ENCODE data around the gene CDCA5.

CDCA5 gene

GRCh38 chr11:65083834-65084597, at the start of gene CDCA5, which contains the start of gene ZFPL1:
Gene CDCA5, minus strand, starts transcription at chr11:65084040. Its CDS starts 62 bp downstream, at chr11:65083978.
Gene ZFPL1, plus strand, starts transcription at chr11:65084222. Its CDS starts 477 bp downstream, at chr11:65084699.
- peak; percentile 95 to 97 for DNase-seq

GRCh38 chr11:65132988-65133700, 49.3 kb upstream of the CDCA5 start:
- DNase-seq = peak; percentile 79 to 82

GRCh38 chr11:65132238-65132987, 48.6 kb upstream of the CDCA5 start:
- DNase-seq = no peak

GRCh38 chr11:65131895-65132237, 48.0 kb upstream of the CDCA5 start:
- DNase-seq = no peak

GRCh38 chr11:65131417-65131776, 47.6 kb upstream of the CDCA5 start:
- DNase-seq = no peak

- no peak for DNase-seq
Observed at GRCh38 chr11:65130631-65131416, 47.0 kb upstream of the CDCA5 start.

- no peak for DNase-seq
Observed at GRCh38 chr11:65129649-65130441, 46.0 kb upstream of the CDCA5 start.

- no peak for DNase-seq
Observed at GRCh38 chr11:65128182-65129145, 44.6 kb upstream of the CDCA5 start.

GRCh38 chr11:65127473-65128181, 43.8 kb upstream of the CDCA5 start:
- DNase-seq = no peak

GRCh38 chr11:65126624-65127274, 42.9 kb upstream of the CDCA5 start:
- DNase-seq = no peak

- DNase-seq = no peak
Observed at GRCh38 chr11:65125197-65126056, 41.6 kb upstream of the CDCA5 start.

GRCh38 chr11:65124480-65125196, 40.8 kb upstream of the CDCA5 start:
- DNase-seq = no peak

GRCh38 chr11:65121865-65122696, 38.2 kb upstream of the CDCA5 start, which contains the start of the genes FAU and MRPL49:
Gene FAU, minus strand, starts transcription at chr11:65122134. Its CDS starts 321 bp downstream, at chr11:65121813.
Gene MRPL49, plus strand, starts transcription at chr11:65122321. Its CDS starts 26 bp downstream, at chr11:65122347.
- DNase-seq = peak; percentile 99

- peak in 1 of 2 experiments; percentile 44 for DNase-seq
Observed at GRCh38 chr11:65121447-65121864, 37.6 kb upstream of the CDCA5 start.

GRCh38 chr11:65120831-65121230, 37.0 kb upstream of the CDCA5 start:
- DNase-seq = no peak

GRCh38 chr11:65119670-65119995, 35.8 kb upstream of the CDCA5 start:
- no peak for DNase-seq

Data from activated CD4-positive, alpha-beta T cell treated with anti-CD3 and anti-CD28 coated beads, Interleukin-2, amount 50 U/mL, for 48 hours (primary cell).